ENCODE data around the gene GOLGA6D.
"Not testable (repeated sequence)": the region's sequence is repeated elsewhere in the genome, so short reads cannot be mapped to it uniquely, and the experiment has no call there.

Gene GOLGA6D

GRCh38 chr15:75249726-75250125 lies 32.9 kb upstream of the GOLGA6D start:
- TF ChIP-seq CTCF (IDR thresholded peaks at IDR 0.05; ENCODE audit: borderline replicate concordance, extremely low read depth, low read length, poor library complexity, severe bottlenecking), result no peak
- TF ChIP-seq EZH2 (IDR thresholded peaks at IDR 0.05; ENCODE audit: borderline replicate concordance, low read depth, low read length, severe bottlenecking), result no peak
- DNase-seq (no peak), ATAC-seq (ENCODE audit: insufficient read depth, low read depth) (no peak)
- no peak overlapping the region for H3K9ac ChIP-seq (ENCODE audit: low read depth, low read length)
- H3K27ac ChIP-seq (ENCODE audit: low read length), result no peak overlapping the region
- peaks cover 4% of the 10 kb centered on the region for H3K27me3 ChIP-seq (ENCODE audit: insufficient read depth, low read length, poor library complexity)
- no peaks in the 10 kb centered on the region for H3K79me2 ChIP-seq (ENCODE audit: insufficient read depth, low read length)
- no peak overlapping the region for H3K4me2 ChIP-seq (ENCODE audit: insufficient read depth, low read length)
- H3K4me1 ChIP-seq (ENCODE audit: insufficient read depth, low read length), result no peaks in the 10 kb centered on the region
- no peak overlapping the region for H3K4me3 ChIP-seq (ENCODE audit: low read depth in 1 of 2, low read length in 2 of 2)
- no peak overlapping the region for H2AFZ ChIP-seq (ENCODE audit: low read depth, low read length)
- H3K36me3 ChIP-seq (ENCODE audit: insufficient read depth, low read length), result no peaks in the 10 kb centered on the region
- no peaks in the 10 kb centered on the region for H4K20me1 ChIP-seq (ENCODE audit: insufficient read depth, low read length)
- H3K9me3 ChIP-seq (ENCODE audit: insufficient read depth, low read length, severe bottlenecking), result no peaks in the 10 kb centered on the region

GRCh38 chr15:75251343-75251742 lies 31.3 kb upstream of the GOLGA6D start:
- H3K27me3 ChIP-seq (ENCODE audit: insufficient read depth, low read length, poor library complexity); H3K36me3 ChIP-seq (ENCODE audit: insufficient read depth, low read length); H3K79me2 ChIP-seq (ENCODE audit: insufficient read depth, low read length); H3K4me2 ChIP-seq (ENCODE audit: insufficient read depth, low read length); H2AFZ ChIP-seq (ENCODE audit: low read depth, low read length); H3K27ac ChIP-seq (ENCODE audit: low read length); H3K4me1 ChIP-seq (ENCODE audit: insufficient read depth, low read length); H3K4me3 ChIP-seq (ENCODE audit: low read depth in 1 of 2, low read length in 2 of 2); H3K9ac ChIP-seq (ENCODE audit: low read depth, low read length); H3K9me3 ChIP-seq (ENCODE audit: insufficient read depth, low read length, severe bottlenecking); H4K20me1 ChIP-seq (ENCODE audit: insufficient read depth, low read length); DNase-seq; ATAC-seq (ENCODE audit: insufficient read depth, low read depth): not testable (repeated sequence)

- not testable (repeated sequence) for H3K27me3 ChIP-seq (ENCODE audit: insufficient read depth, low read length, poor library complexity); H2AFZ ChIP-seq (ENCODE audit: low read depth, low read length); H3K4me3 ChIP-seq (ENCODE audit: low read depth in 1 of 2, low read length in 2 of 2); H3K27ac ChIP-seq (ENCODE audit: low read length); DNase-seq; H3K4me1 ChIP-seq (ENCODE audit: insufficient read depth, low read length); H3K9ac ChIP-seq (ENCODE audit: low read depth, low read length); H3K36me3 ChIP-seq (ENCODE audit: insufficient read depth, low read length); ATAC-seq (ENCODE audit: insufficient read depth, low read depth); H3K79me2 ChIP-seq (ENCODE audit: insufficient read depth, low read length); H4K20me1 ChIP-seq (ENCODE audit: insufficient read depth, low read length); H3K9me3 ChIP-seq (ENCODE audit: insufficient read depth, low read length, severe bottlenecking); H3K4me2 ChIP-seq (ENCODE audit: insufficient read depth, low read length)
These were observed 30.4 kb upstream of the GOLGA6D start for GRCh38 chr15:75252285-75252684.

- H4K20me1 ChIP-seq (ENCODE audit: insufficient read depth, low read length); H3K4me1 ChIP-seq (ENCODE audit: insufficient read depth, low read length); H3K36me3 ChIP-seq (ENCODE audit: insufficient read depth, low read length); H3K27ac ChIP-seq (ENCODE audit: low read length); H3K9me3 ChIP-seq (ENCODE audit: insufficient read depth, low read length, severe bottlenecking); DNase-seq; H3K79me2 ChIP-seq (ENCODE audit: insufficient read depth, low read length); H3K4me3 ChIP-seq (ENCODE audit: low read depth in 1 of 2, low read length in 2 of 2); H3K4me2 ChIP-seq (ENCODE audit: insufficient read depth, low read length); H2AFZ ChIP-seq (ENCODE audit: low read depth, low read length); H3K9ac ChIP-seq (ENCODE audit: low read depth, low read length); ATAC-seq (ENCODE audit: insufficient read depth, low read depth); H3K27me3 ChIP-seq (ENCODE audit: insufficient read depth, low read length, poor library complexity): not testable (repeated sequence)
These were observed 24.6 kb upstream of the GOLGA6D start, which contains the start of gene GOLGA6C for GRCh38 chr15:75258034-75258433. TSS of gene GOLGA6C (plus strand) at chr15:75258334. CDS start at chr15:75258599, 265 bp downstream.

- H3K4me1 ChIP-seq (ENCODE audit: insufficient read depth, low read length); DNase-seq; H3K9me3 ChIP-seq (ENCODE audit: insufficient read depth, low read length, severe bottlenecking); H3K79me2 ChIP-seq (ENCODE audit: insufficient read depth, low read length); H3K36me3 ChIP-seq (ENCODE audit: insufficient read depth, low read length); H2AFZ ChIP-seq (ENCODE audit: low read depth, low read length); H3K27ac ChIP-seq (ENCODE audit: low read length); H3K9ac ChIP-seq (ENCODE audit: low read depth, low read length); H4K20me1 ChIP-seq (ENCODE audit: insufficient read depth, low read length); H3K4me3 ChIP-seq (ENCODE audit: low read depth in 1 of 2, low read length in 2 of 2); ATAC-seq (ENCODE audit: insufficient read depth, low read depth); H3K4me2 ChIP-seq (ENCODE audit: insufficient read depth, low read length); H3K27me3 ChIP-seq (ENCODE audit: insufficient read depth, low read length, poor library complexity): not testable (repeated sequence)
These were observed 23.9 kb upstream of the GOLGA6D start for GRCh38 chr15:75258620-75259343.

- not testable (repeated sequence) for H3K36me3 ChIP-seq (ENCODE audit: insufficient read depth, low read length); H3K27me3 ChIP-seq (ENCODE audit: insufficient read depth, low read length, poor library complexity); H3K9ac ChIP-seq (ENCODE audit: low read depth, low read length); H3K27ac ChIP-seq (ENCODE audit: low read length); DNase-seq; H3K4me1 ChIP-seq (ENCODE audit: insufficient read depth, low read length); ATAC-seq (ENCODE audit: insufficient read depth, low read depth); H3K4me2 ChIP-seq (ENCODE audit: insufficient read depth, low read length); H3K4me3 ChIP-seq (ENCODE audit: low read depth in 1 of 2, low read length in 2 of 2); H3K9me3 ChIP-seq (ENCODE audit: insufficient read depth, low read length, severe bottlenecking); H4K20me1 ChIP-seq (ENCODE audit: insufficient read depth, low read length); H3K79me2 ChIP-seq (ENCODE audit: insufficient read depth, low read length); H2AFZ ChIP-seq (ENCODE audit: low read depth, low read length)
These were observed 22.8 kb upstream of the GOLGA6D start for GRCh38 chr15:75259873-75260272.

GRCh38 chr15:75273751-75274359 lies 8.8 kb upstream of the GOLGA6D start:
- not testable (repeated sequence) for H3K36me3 ChIP-seq (ENCODE audit: insufficient read depth, low read length); H3K4me2 ChIP-seq (ENCODE audit: insufficient read depth, low read length); ATAC-seq (ENCODE audit: insufficient read depth, low read depth); H3K4me1 ChIP-seq (ENCODE audit: insufficient read depth, low read length); H3K9me3 ChIP-seq (ENCODE audit: insufficient read depth, low read length, severe bottlenecking); H3K79me2 ChIP-seq (ENCODE audit: insufficient read depth, low read length); DNase-seq; H3K27me3 ChIP-seq (ENCODE audit: insufficient read depth, low read length, poor library complexity); H4K20me1 ChIP-seq (ENCODE audit: insufficient read depth, low read length); H3K4me3 ChIP-seq (ENCODE audit: low read depth in 1 of 2, low read length in 2 of 2); H3K9ac ChIP-seq (ENCODE audit: low read depth, low read length); H2AFZ ChIP-seq (ENCODE audit: low read depth, low read length); H3K27ac ChIP-seq (ENCODE audit: low read length)

Measured in DND-41 (cell line).